ENCODE results near the gene CCN5. TPM values are rescaled to one million over a fixed set of nuclear protein-coding genes. Genes with fewer than 3 reads are reported as not detected.
"Not testable (repeated sequence)": the region's sequence is repeated elsewhere in the genome, so short reads cannot be mapped to it uniquely, and the experiment has no call there.

CCN5 gene
- polyA plus RNA-seq, 1 donor: 0.28 TPM

GRCh38 chr20:44758247-44759101, 43.3 kb downstream of the CCN5 start:
- no peak for DNase-seq

- DNase-seq: no peak
Measured at GRCh38 chr20:44759595-44759994, 44.4 kb downstream of the CCN5 start.

- DNase-seq: no peak
Measured at GRCh38 chr20:44761423-44761822, 46.3 kb downstream of the CCN5 start.

GRCh38 chr20:44762466-44763140, 47.4 kb downstream of the CCN5 start:
- no peak for DNase-seq

GRCh38 chr20:44763798-44764197, 48.6 kb downstream of the CCN5 start:
- not testable (repeated sequence) for DNase-seq

- DNase-seq: no peak
Measured at GRCh38 chr20:44765091-44765490, 49.9 kb downstream of the CCN5 start.

GRCh38 chr20:44765701-44766347, 50.7 kb downstream of the CCN5 start:
- DNase-seq: no peak

- no peak for DNase-seq
Measured at GRCh38 chr20:44768256-44768655, 53.1 kb downstream of the CCN5 start.

GRCh38 chr20:44768854-44769480, 53.8 kb downstream of the CCN5 start:
- no peak for DNase-seq

GRCh38 chr20:44769481-44769863, 54.3 kb downstream of the CCN5 start:
- no peak for DNase-seq

GRCh38 chr20:44770484-44771171, 55.5 kb downstream of the CCN5 start:
- no peak for DNase-seq

GRCh38 chr20:44771172-44771535, 56.0 kb downstream of the CCN5 start:
- DNase-seq: no peak

- DNase-seq: no peak
Measured at GRCh38 chr20:44772636-44773035, 57.5 kb downstream of the CCN5 start.

GRCh38 chr20:44773070-44773829, 58.1 kb downstream of the CCN5 start:
- DNase-seq: no peak

GRCh38 chr20:44776980-44777379, 61.8 kb downstream of the CCN5 start:
- peak; percentile 61 for DNase-seq

Other genes with a start within 250 kb of the CCN5 start
- 15.7 TPM for gene TTPAL, start 239.5 kb upstream of the CCN5 start, polyA plus RNA-seq (ENCODE audit: insufficient read length)
- 68.4 TPM for gene SERINC3, start 193.3 kb upstream of the CCN5 start, polyA plus RNA-seq (ENCODE audit: insufficient read length)
- gene PKIG, start 132.8 kb upstream of the CCN5 start, polyA plus RNA-seq (ENCODE audit: insufficient read length): 54.1 TPM
- gene ADA, start 63.7 kb upstream of the CCN5 start, polyA plus RNA-seq (ENCODE audit: insufficient read length): 6.5 TPM
- 0.07 TPM for gene KCNK15, start 30.5 kb downstream of the CCN5 start, polyA plus RNA-seq (ENCODE audit: insufficient read length)
- 0.52 TPM for gene RIMS4, start 95.2 kb downstream of the CCN5 start, polyA plus RNA-seq (ENCODE audit: insufficient read length)
- gene YWHAB, start 170.3 kb downstream of the CCN5 start, polyA plus RNA-seq (ENCODE audit: insufficient read length): 236 TPM
- gene PABPC1L, start 194.7 kb downstream of the CCN5 start, polyA plus RNA-seq (ENCODE audit: insufficient read length): 105 TPM
- 40.4 TPM for gene TOMM34, start 245.0 kb downstream of the CCN5 start, polyA plus RNA-seq (ENCODE audit: insufficient read length)